Fibroblast of lung (primary cell): ENCODE results near the gene DUSP21.

ENCODE experiments used
- CTCF ChIP-seq, 2 donors: IDR thresholded peaks in 1 of 2; conservative IDR thresholded peaks in 1 of 2; 1 replicate in 1 of 2; 2 replicates in 1 of 2; pipeline ENCODE4 v1.5.1; 2011 to 2012; ENCODE audit warnings: low read length in 2 of 2, control low read depth in 1 of 2, inconsistent platforms in 1 of 2, low read depth in 1 of 2, mild to moderate bottlenecking in 1 of 2
- EZH2 ChIP-seq: IDR thresholded peaks from 2 replicates; pipeline ENCODE4 v1.5.1; 2012; ENCODE audit warnings: low read length, control low read depth, mild to moderate bottlenecking; ENCODE audit errors: missing control alignments

- TF ChIP-seq CTCF (conservative IDR thresholded peaks at IDR 0.05 in 1 of 2, IDR thresholded peaks at IDR 0.05 in 1 of 2; ENCODE audit: low read depth in 1 of 2, low read length in 2 of 2) (no peak), EZH2 (no peak)
These were observed 27.5 kb upstream of the DUSP21 start for GRCh38 chrX:44816367-44816766.
